HL-60/S4 (cell line): ENCODE data around the gene RELCH.

Experiments used
- in situ Hi-C: fragments of 300-500 bp; cut with MboI; formaldehyde crosslinking; loops from 2 replicates; pipeline ENCODE4 v1.14.3; 2022; ENCODE audit warnings: low sequenced_read_pairs

The RELCH gene

DNA sequence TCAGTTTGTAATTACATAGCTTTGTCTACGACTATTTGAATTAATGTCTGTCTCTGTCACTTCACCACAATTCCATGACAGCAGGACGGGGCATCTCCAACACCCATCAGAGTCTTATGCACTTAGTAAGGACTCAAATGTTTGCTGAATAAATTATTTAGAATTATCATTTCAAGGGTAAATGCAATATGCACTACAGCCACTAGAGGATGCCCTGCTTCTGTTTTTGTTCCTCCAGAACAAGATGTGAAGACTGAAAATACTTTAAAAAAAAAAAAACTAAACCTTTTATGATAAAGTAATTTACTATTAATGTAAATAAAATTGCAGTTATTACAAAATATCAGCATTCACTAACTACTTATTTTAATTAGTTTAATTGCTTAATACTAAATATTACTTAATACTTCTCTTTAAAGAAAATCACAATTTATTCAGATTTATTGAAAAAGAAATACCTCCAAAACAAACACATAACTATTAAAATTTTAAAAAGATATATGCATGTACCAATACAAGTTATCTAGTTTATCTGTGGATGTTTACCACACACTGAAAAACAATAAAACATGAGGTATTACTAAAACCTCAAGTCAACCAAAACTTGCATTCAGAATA lies 3.4 kb upstream of the RELCH start:
- in situ Hi-C loops = loop anchor here (10.0 to 25.0 kb wide), 2 partner anchors 379 to 801 kb away; no protein-coding TSS in a partner anchor

DNA sequence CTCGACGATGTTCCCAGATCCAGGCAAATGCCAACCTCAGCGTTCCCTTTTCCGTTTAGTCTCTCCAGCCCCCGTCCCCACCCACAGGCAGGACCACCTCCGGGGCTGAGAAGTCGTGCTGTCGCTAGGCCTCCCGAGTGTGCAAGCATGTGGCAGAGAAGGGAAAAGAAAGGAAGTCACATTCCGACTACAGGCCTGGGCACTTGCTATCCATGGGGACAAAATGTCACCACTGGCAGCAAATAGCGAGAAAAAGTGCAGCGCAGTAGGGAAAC lies 619 bp upstream of the RELCH start:
- in situ Hi-C loops = loop anchor here (10.0 to 25.0 kb wide), 2 partner anchors 376 to 798 kb away; no protein-coding TSS in a partner anchor

DNA sequence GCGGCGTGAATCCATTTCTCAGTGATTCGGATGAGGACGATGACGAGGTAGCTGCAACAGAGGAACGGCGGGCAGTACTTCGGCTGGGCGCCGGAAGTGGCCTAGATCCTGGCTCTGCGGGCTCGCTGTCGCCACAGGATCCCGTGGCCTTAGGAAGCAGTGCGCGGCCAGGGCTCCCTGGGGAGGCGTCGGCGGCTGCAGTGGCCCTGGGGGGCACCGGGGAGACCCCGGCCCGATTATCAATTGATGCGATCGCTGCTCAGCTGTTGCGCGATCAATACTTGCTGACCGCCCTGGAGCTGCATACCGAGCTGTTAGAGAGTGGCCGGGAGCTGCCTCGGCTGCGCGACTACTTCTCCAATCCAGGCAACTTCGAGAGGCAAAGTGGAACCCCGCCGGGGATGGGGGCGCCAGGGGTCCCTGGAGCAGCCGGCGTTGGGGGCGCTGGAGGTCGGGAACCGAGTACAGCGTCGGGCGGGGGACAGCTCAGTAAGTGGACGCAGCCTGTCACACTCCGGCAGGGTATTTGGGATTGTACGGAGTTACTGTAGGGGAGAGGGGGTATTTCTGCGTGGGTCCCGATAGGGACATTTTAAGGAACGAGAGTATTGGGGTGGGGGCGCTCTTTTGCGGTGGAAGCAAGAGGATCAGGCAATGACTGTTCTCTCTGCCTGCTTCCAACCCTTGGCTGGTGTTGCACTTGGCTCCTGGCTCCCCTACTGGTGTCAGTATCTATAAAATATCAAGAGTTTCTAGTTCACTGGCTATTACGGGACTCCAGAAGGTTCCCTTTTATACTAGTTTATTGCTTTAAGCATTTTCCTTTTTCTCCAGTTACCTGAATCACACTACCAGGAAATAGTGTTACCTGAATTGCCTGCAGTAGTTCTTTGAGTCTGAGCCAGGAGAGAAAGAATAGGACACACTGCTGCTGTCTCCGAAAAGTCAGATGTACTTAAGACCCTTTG lies 772 bp downstream of the RELCH start:
- in situ Hi-C loops = loop anchor here (10.0 to 25.0 kb wide), 2 partner anchors 374 to 797 kb away; no protein-coding TSS in a partner anchor

DNA sequence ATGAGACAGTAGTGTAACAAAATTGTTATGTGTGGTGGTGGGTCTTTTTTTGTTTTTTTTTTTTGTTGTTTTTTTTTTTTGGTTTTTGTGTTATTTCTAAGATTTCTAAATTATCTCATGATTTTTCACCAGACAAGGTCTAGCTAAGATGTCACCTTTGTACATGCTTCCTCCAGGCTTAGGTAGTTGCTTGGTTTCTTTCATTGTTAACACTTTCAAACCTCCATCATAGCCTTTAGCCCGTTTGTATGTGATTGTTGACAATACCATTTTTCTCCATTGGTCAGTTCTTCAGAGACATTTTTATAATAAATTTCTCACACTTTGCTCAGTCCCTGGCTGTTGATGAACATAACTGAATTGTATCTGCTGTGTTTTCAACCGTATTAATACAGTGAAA lies 2.2 kb downstream of the RELCH start:
- in situ Hi-C loops = loop anchor here (10.0 to 25.0 kb wide), 2 partner anchors 373 to 796 kb away; no protein-coding TSS in a partner anchor

DNA sequence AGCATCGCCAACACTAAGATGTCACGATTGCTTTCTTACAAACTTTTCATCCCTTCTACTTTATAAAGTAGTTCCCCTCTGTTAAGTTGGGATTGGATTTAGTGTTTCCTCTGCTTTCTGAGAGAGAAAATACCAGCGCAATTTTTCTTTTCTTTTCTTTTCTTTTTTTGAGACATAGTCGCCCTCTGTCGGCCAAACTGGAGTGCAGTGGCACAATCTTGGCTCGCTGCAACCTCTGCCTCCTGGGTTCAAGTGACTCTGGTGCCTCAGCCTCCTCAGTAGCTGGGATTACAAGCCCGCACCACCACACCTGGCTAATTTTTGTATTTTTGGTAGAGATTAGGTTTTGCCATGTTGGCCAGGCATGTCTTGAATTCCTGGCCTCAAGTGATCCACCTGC lies 9.0 kb downstream of the RELCH start:
- in situ Hi-C loops = loop anchor here (25.0 kb wide), 1 partner anchor 366 kb away; no protein-coding TSS in a partner anchor

DNA sequence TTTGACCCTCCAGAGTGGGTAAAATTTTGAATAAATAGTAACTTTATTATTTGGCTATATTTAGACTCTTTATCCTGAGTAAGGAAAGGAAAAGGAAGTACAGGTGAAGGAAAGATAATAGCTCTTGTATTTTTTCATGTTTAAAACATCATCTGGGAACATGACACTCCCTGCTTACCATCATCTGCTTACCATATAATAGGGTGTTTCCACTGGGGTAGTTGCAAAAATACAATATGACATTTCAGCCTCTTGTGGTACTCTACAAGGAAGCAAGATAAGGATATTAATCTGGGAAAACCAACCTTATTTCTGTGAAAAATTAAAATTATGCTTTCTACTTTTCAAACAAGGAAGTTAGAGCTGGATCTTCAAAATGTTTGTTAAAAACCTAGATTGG lies 9.9 kb downstream of the RELCH start:
- in situ Hi-C loops = loop anchor here (25.0 kb wide), 1 partner anchor 365 kb away; no protein-coding TSS in a partner anchor

DNA sequence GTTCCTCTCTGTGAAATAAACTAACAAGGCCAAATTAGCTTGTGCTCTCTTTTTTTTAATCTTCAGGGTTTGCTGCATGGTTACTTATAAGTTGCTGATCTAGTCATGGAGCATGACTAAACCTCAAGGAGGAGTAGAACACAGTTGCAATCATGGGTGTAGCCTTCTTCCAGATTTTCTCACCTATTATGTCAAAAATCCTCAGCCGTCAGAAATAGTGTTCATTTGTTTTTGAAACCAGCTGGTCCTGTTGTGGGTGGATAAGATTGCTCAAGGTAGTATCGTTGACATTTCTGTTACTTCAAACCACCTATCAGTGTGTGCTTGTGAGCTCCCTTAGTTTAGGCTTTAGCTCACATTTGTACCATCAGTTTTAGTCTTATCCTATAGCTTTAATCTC lies 11.2 kb downstream of the RELCH start:
- in situ Hi-C loops = loop anchor here (25.0 kb wide), 1 partner anchor 364 kb away; no protein-coding TSS in a partner anchor

DNA sequence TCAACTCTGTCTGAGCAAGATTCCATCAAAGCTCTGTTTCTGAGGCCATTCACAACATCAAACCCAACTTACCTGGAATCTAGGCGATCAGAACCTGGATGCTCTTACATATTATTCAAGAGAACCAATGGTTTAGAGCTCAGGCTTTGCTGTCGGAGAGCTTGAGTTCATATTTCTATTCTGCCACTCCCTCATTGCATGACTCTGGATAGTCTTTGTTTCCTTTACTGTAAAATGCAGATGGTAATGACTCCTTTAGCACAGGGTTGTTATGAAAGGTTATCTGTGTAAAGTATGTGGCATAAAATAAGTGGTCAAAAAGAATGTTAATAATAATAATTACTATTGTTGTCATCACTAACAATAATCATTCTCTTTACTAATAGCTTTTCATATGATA lies 12.6 kb downstream of the RELCH start:
- in situ Hi-C loops = loop anchor here (25.0 kb wide), 1 partner anchor 363 kb away; no protein-coding TSS in a partner anchor

- in situ Hi-C loops = no loop called here
Measured at GRCh38 chr18:62200121-62200914, 13.3 kb downstream of the RELCH start.

GRCh38 chr18:62201870-62202269 lies 14.8 kb downstream of the RELCH start:
- in situ Hi-C loops = no loop called here

GRCh38 chr18:62205824-62206223 lies 18.8 kb downstream of the RELCH start:
- in situ Hi-C loops = no loop called here

- in situ Hi-C loops = no loop called here
Measured at GRCh38 chr18:62206593-62206992, 19.5 kb downstream of the RELCH start.

DNA sequence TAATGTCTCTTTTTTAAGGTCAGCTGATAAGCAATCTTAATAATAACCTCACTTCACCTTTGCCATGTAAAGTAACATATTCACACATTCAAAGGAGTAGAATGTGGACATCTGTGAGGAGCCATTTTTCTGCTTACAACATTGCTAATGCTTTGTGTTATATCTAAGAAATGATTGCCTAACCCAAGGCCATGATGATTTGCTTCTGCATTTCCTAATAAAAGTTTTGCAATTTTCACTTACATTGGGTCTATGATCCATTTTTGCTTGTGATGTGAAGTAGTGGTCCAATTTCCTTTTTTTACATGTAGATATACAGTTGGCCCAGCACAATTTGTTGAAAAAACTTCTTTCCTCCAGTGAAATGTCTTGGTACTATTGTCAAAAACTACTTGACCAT lies 22.0 kb downstream of the RELCH start:
- in situ Hi-C loops = no loop called here

DNA sequence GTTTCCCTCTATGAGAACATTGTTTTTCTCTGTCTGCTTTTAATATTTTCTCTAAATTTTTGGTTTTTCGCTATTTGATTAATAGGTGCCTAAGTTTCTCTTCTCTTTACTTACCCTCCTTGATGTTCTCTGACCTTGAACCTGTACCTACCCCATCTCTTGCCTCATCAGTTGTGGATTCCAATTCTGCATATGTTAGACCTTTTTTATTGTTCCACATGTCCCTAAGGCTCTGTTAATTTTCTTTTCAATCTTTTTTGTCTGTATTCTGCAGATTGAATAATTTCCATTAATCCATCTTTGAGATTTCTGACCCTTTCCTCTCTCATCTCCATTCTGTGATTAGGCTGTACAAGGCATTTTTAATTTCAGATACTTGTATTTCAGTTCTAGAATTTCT lies 23.1 kb downstream of the RELCH start:
- in situ Hi-C loops = no loop called here

DNA sequence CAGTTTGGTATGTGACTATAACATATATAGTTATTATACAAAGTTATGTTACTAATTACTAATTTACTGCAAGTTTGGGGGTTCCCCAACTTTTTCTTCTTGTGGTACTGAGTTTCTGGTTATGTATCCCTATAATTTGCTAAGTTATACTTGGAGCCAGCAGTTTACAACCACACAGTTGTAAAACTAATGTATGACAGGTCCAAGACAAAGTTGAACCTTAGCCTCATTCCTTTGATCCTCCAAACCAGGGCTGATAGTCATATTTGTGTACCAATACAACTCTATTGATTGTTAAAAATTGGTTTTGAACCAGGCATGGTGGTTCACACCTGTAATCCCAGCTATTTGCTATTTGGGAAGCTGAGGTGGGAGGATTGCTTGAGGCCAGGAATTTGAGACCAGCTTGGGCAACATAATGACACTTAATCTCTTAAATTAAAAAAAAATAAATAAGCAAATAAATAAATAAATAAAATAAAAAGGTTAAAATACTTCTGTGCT lies 24.3 kb downstream of the RELCH start:
- in situ Hi-C loops = no loop called here

DNA sequence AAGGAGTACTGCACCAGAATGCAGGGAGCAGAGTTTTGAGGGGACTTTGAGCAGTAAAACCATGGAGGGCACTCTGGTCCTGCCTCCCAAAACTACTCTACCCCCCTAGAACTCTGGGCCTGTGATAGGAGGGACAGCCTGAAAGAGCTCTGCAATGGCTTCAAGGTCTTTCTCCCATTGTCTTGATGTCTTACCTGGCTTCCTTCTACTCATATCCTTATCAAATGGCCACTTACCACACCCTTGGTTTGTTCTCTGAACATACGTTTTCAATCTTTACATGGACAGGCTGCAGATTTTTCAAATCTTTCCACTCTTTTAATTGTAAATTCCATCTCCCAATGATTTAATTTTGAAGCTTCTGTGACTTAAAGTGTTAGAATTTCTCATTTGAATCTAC lies 27.7 kb downstream of the RELCH start:
- in situ Hi-C loops = no loop called here

DNA sequence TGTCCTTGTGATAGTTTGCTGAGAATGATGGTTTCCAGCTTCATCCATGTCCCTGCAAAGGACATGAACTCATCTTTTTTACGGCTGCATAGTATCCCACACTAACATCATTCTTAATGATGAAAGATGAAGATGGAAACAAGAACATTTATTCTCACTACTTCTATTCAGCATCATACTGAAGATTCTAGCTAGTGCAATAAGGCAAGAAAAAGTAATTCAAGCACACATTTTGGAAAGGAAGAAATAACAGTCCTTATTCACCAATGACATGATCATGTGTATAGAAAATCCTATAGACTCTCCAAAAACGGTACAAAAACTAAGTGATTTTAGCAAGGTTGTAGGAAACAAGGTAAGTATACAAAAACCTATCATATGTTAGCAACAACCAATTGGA lies 37.2 kb downstream of the RELCH start:
- in situ Hi-C loops = no loop called here

DNA sequence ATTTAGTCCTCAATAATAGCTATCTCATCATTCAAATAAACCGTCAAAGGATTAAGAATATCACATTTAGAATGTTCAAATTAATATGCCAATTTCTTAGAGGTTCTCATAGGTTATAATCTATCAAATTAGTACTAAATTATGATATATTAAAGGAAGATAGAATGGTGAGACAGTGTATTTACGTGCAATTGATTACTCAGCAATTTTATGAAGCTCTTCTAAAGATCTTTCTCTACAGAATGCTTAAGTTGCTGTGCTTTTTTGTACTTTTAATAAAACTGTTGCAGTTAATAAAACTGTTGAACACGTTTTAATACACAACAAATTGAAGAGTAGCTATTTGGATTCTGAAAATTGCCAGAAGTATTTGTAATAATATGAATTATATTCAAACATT lies 39.0 kb downstream of the RELCH start:
- in situ Hi-C loops = no loop called here

- in situ Hi-C loops = no loop called here
Measured at GRCh38 chr18:62236252-62236651, 49.2 kb downstream of the RELCH start.

- in situ Hi-C loops = no loop called here
Measured at GRCh38 chr18:62239475-62239874, 52.4 kb downstream of the RELCH start.

DNA sequence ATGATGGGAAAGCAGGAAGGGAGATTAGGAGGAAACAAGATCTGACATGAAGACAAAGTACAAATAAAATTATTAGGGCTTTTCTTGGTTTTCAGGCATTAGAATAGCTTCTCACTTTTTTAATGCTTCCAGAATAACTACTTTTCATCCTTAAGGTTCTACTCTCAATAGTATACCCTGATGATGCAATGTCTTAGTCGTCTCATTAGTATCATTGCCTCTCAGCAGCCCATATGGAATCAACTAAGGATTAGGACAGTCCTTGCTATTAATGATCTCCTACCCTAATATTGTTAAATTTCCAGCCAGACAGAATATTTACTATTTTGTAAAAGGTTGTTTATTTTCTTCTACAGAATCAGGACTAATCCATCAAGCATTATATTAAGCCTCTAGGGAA lies 55.9 kb downstream of the RELCH start:
- in situ Hi-C loops = no loop called here
